Stimulated activated CD8-positive, alpha-beta memory T cell treated with anti-CD3 and anti-CD28 coated beads, Interleukin-2, amount 100 ng/mL, for 1 hour (primary cell): ENCODE data around the gene UFC1.
A peak's percentile ranks its signal among the peaks of the same experiment; 100 is the strongest.

Experiments used
- DNase-seq, 2 donors: peaks; one replicate each; pipeline ENCODE4 v3.0.0-alpha.2; 2020; ENCODE audit warnings: low read depth in 2 of 2

Gene UFC1

GRCh38 chr1:161133220-161133740 is 20.5 kb upstream of the UFC1 start:
- no peak for DNase-seq

- DNase-seq = no peak
Observed at GRCh38 chr1:161137881-161138280, 15.9 kb upstream of the UFC1 start.

GRCh38 chr1:161138431-161138830 is 15.3 kb upstream of the UFC1 start:
- DNase-seq = no peak

- DNase-seq = no peak
Observed at GRCh38 chr1:161139766-161140165, 14.0 kb upstream of the UFC1 start.

GRCh38 chr1:161140755-161141400 is 12.9 kb upstream of the UFC1 start:
- DNase-seq = no peak

- DNase-seq = no peak
Observed at GRCh38 chr1:161145832-161146231, 7.9 kb upstream of the UFC1 start.

GRCh38 chr1:161153176-161153575 is 602 bp upstream of the UFC1 start:
- DNase-seq = no peak

- DNase-seq = no peak
Observed at GRCh38 chr1:161157867-161158266, 4.1 kb downstream of the UFC1 start.

- no peak for DNase-seq
Observed at GRCh38 chr1:161158316-161159010, 4.7 kb downstream of the UFC1 start.

GRCh38 chr1:161159087-161159912 is 5.5 kb downstream of the UFC1 start, which contains the start of gene USP21:
Gene USP21 (plus strand): TSS chr1:161159500. CDS start chr1:161160641, 1,141 bp downstream.
- peak; percentile 81 to 88 for DNase-seq

- DNase-seq = no peak
Observed at GRCh38 chr1:161159913-161160243, 6.1 kb downstream of the UFC1 start.

- no peak for DNase-seq
Observed at GRCh38 chr1:161160671-161161145, 6.9 kb downstream of the UFC1 start.

- no peak for DNase-seq
Observed at GRCh38 chr1:161161652-161162051, 7.9 kb downstream of the UFC1 start.

GRCh38 chr1:161162052-161162451 is 8.3 kb downstream of the UFC1 start:
- DNase-seq = no peak

GRCh38 chr1:161162806-161163205 is 9.0 kb downstream of the UFC1 start:
- no peak for DNase-seq

- no peak for DNase-seq
Observed at GRCh38 chr1:161163793-161164192, 10.0 kb downstream of the UFC1 start.

- DNase-seq = no peak
Observed at GRCh38 chr1:161164901-161165610, 11.3 kb downstream of the UFC1 start.

- peak; percentile 72 to 84 for DNase-seq
Observed at GRCh38 chr1:161165742-161166668, 12.2 kb downstream of the UFC1 start, which contains the start of gene PPOX. Gene PPOX (plus strand): TSS chr1:161166426. CDS start chr1:161166848, 422 bp downstream.

GRCh38 chr1:161166669-161167548 is 13.1 kb downstream of the UFC1 start:
- DNase-seq = no peak
